PC-3 (cell line): ENCODE data around the gene HK1.

ENCODE experiments used
- CTCF ChIP-seq: fragments of 300-600 bp; sonication (generic); conservative IDR thresholded peaks from 2 replicates; pipeline ENCODE4 v1.5.1; 2017; ENCODE audit warnings: antibody characterized with exemption, low read depth, mild to moderate bottlenecking, low read length
- EZH2 ChIP-seq: fragments of 300-600 bp; sonication (generic); IDR thresholded peaks from one replicate; pipeline ENCODE4 v1.6.1; 2017; ENCODE audit warnings: antibody characterized with exemption, mild to moderate bottlenecking, low read length; ENCODE audit not compliant: unreplicated experiment
- EZH2phosphoT487 ChIP-seq: fragments of 300-600 bp; sonication (generic); IDR thresholded peaks from 2 replicates; pipeline ENCODE4 v1.6.1; 2018; ENCODE audit warnings: mild to moderate bottlenecking, antibody characterized with exemption, low read length, borderline replicate concordance

- no peak for TF ChIP-seq CTCF
- no peak for TF ChIP-seq EZH2
- TF ChIP-seq EZH2phosphoT487, result no peak
Measured at GRCh38 chr10:69250041-69250440, 28.3 kb upstream of the HK1 start.
